22Rv1 (cell line): ENCODE measurements around the gene KRT12.

Experiments used
- H3K27ac ChIP-seq: fragments of 450-650 bp; 2 replicates; pipeline ENCODE4 v1.5.1; 2017
- ZFX ChIP-seq: fragments of 450-650 bp; IDR thresholded peaks from 2 replicates; pipeline ENCODE4 v1.6.1; 2017; ENCODE audit warnings: antibody characterized with exemption, borderline replicate concordance
- TF ChIP-seq, protein P1 (sequence below): fragments of 450-650 bp; IDR thresholded peaks from 2 replicates; pipeline ENCODE4 v1.5.1; 2017; ENCODE audit warnings: mild to moderate bottlenecking

Gene KRT12

DNA sequence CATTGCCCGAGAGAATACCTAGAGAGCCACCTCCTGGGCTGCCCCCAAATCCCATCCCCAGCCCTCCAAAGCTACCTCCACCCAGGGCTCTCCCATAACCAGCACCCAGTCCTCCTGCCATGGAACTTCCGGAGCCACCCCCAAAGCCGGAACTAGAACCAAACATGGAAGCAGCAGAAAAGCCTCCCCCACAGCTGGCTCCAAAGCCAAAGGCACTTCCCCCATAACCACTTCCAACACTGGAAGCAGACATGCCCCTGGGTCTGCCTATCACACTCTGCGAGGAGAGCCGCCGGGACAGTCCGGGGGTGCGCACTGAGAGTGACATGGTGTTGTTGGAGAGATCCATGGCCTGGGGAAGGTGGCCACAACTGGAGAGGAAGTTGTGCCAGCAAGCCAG, at the start of gene KRT12:
TSS of gene KRT12 (minus strand) at position 386 of the 400 bp plus-strand sequence. CDS start at position 349, 37 bp downstream.
- H3K27ac ChIP-seq: no peak within 1 kb of the TSS
- TF ChIP-seq, protein P1, sequence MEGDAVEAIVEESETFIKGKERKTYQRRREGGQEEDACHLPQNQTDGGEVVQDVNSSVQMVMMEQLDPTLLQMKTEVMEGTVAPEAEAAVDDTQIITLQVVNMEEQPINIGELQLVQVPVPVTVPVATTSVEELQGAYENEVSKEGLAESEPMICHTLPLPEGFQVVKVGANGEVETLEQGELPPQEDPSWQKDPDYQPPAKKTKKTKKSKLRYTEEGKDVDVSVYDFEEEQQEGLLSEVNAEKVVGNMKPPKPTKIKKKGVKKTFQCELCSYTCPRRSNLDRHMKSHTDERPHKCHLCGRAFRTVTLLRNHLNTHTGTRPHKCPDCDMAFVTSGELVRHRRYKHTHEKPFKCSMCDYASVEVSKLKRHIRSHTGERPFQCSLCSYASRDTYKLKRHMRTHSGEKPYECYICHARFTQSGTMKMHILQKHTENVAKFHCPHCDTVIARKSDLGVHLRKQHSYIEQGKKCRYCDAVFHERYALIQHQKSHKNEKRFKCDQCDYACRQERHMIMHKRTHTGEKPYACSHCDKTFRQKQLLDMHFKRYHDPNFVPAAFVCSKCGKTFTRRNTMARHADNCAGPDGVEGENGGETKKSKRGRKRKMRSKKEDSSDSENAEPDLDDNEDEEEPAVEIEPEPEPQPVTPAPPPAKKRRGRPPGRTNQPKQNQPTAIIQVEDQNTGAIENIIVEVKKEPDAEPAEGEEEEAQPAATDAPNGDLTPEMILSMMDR: no peak
- no peak for TF ChIP-seq ZFX

DNA sequence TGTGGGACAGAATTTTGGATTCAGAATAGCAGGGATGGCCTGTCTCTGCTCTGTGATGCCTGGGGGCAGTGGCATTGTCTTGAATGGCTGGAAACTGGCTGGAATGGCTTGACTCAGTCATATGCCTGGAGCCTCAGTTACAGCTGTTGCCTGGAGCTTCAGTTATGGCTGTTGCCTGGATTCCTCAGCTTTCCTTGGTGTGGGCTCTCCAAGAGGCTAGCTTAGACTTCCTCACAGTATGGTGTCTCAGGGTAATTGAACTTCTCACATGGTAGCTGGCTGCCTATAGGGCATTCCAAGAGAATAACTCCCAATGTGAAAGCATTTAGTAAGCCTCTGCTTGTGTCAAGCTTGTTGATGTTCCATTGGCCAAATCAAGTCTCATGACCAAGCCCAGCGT, 49.3 kb upstream of the KRT12 start:
- H3K27ac ChIP-seq: no peak overlapping the region

DNA sequence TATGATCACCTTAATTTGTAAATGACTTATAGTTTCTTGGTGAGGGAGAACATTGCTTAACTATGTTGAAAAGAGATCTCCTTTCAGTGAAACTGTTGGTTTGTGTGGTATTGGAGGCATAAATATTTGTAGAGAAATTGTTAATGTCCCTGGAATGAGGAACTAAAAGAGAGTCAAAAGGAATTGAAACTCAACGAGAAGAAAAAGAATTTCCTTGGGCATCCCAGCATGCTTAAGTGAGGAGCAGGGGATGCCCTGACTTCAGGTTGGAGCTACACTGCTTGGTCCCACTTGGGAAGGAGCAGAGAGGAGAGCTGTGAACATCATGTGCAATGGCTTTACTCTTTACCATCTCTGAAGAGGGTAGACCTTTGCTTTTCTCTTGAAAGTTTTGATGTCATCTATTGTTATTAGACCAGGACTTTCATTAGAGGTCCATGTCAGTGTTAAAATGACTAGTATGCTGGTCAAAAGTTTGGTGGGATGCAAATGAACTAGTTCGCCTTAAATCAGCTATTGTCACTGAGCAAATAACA, 48.8 kb upstream of the KRT12 start:
- TF ChIP-seq, protein P1: no peak
- no peak for TF ChIP-seq ZFX
- no peak overlapping the region for H3K27ac ChIP-seq

More for the DNA sequence above, 49.3 kb upstream of the KRT12 start:
- TF ChIP-seq, protein P1: no peak
- no peak for TF ChIP-seq ZFX

DNA sequence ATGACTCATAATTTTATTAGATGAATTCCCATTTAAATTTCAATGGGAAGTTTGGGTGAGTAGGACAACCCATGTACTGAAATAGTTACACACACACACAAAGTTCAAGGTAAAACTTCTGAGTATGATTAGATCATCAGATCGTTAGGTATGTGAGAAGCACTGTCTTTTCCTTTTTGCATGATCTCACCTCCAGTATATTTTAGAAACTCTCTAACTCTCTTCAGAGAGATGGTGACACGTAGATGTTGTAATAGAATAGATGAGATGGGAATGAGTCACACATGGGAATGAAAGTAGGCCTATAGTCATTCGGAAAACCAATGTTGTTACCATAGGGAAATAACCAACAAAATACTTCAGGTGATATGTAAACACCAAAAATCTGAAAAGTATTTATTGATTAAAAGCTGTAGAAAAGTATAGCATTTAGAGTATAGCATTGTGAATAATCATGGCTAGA, 48.2 kb upstream of the KRT12 start:
- no peak for TF ChIP-seq ZFX
- TF ChIP-seq, protein P1: no peak
- H3K27ac ChIP-seq: no peak overlapping the region

DNA sequence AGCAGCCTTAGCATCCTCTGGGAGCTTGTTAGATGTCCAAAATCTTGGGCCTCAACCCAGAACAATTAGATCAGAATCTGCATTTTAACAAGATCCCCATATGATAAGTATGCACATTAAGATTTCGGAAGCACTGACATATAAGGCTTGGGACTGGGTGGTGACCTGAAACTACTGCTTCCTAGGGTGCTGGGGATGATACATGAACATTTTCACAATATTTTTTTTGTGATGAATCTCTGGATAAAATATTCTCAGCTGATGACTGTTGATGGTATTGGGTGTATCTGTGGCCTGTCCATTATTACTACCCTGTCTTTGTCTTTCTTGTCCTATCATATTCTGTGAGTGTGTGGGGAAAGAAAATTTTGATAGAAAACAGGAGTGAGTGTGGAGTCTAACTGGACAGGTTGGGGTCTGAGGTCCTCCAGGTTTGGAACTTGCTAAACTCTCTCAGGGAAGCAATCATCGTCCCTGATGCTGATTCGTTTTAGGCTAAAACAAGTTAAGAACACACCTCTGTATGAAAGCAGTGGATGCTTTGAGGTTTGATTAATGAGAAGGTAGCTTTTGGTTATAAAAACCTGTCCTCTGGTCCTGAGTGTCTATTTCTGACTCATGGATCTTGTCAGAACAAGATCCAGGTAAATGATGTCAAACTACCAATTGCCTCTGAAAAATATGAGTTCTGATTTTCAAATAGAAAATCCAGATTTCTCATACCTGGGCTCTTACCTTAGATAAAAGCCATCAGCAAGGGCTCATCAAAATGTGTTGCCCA, 47.2 kb upstream of the KRT12 start:
- no peak overlapping the region for H3K27ac ChIP-seq

DNA sequence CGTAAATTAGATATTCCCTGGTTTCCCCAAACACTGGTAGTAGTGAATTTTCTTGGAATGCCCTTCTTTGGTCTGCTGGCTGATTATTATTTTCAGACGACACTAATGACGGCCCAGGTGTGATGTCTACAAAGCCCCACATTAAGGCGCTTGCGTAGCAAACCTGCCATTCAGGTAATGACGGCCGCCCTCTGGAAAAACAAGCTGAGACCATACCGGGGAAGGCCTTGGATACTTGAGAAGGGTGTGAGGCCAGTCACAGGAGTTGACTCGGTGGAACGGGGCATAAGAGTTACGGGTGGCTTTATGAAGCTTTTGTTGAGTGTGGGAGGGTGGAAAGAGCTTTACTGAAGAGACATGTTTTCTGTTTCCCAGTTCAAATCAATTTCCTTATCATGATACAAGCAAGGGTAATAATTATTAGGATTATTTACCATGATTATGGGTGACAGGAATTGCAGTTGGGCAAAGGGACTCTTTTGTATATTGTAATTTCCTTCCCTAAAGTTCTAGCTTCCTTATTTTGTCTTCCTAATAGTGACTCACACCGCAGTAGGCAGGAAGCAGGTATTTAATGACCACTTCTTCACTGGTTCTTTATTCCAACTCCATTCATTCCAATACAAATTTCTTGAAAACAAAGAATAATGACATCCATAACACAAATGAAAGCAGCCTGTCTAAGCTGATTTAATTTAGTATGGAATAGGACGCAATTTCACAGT, 45.6 kb upstream of the KRT12 start:
- H3K27ac ChIP-seq: no peak overlapping the region

More for the DNA sequence above, 47.2 kb upstream of the KRT12 start:
- TF ChIP-seq, protein P1: no peak
- TF ChIP-seq ZFX: no peak

More for the DNA sequence above, 45.6 kb upstream of the KRT12 start:
- TF ChIP-seq, protein P1: no peak
- TF ChIP-seq ZFX: no peak
